Measurements from ENCODE around the gene B3GNT9. TPM values are rescaled to one million over a fixed set of nuclear protein-coding genes. Genes with fewer than 3 reads are reported as not detected.
A peak's percentile ranks its signal among the peaks of the same experiment; 100 is the strongest.

The B3GNT9 gene
- total and polyA plus RNA-seq, 7 donors = 0.46 to 18.8 (median 8.7) TPM

GRCh38 chr16:67184453-67184994, 33.7 kb upstream of the B3GNT9 start:
- no peaks in the 10 kb centered on the region for H3K36me3 ChIP-seq
- no peak for DNase-seq
- no peaks in the 10 kb centered on the region for H3K27me3 ChIP-seq
- H3K4me3 ChIP-seq = peak overlapping the region; percentile 68 to 79 (median 73)
- 6 to 8% methylated on average over 59 of the region's 59 CpGs for WGBS, 2 donors
- intact Hi-C loops (cut with DNase I) = no loop called here
- H3K4me1 ChIP-seq = peaks cover 0 to 38% (median 31%) of the 10 kb centered on the region in 4 donors
- peak overlapping the region; percentile 91 to 96 (median 94) for H3K27ac ChIP-seq
- no peaks in the 10 kb centered on the region for H3K9me3 ChIP-seq
- TF ChIP-seq POLR2AphosphoS5 (IDR thresholded peaks at IDR 0.05) (no peak), CTCF (IDR thresholded peaks at IDR 0.05) (no peak), POLR2A (IDR thresholded peaks at IDR 0.05) (no peak), EP300 (IDR thresholded peaks at IDR 0.05) (no peak)

GRCh38 chr16:67183627-67184452, 33.0 kb upstream of the B3GNT9 start, which contains the start of gene MATCAP1:
Gene MATCAP1 (minus strand): TSS chr16:67183963. CDS start chr16:67180610, 3,353 bp downstream.
- H3K27ac ChIP-seq = peak within 1 kb of the TSS; percentile 91 to 96 (median 94)
- peak; percentile 98 for DNase-seq
- peaks cover 0 to 39% (median 32%) of the 10 kb centered on the region in 4 donors for H3K4me1 ChIP-seq
- no peaks in the 10 kb centered on the region for H3K9me3 ChIP-seq
- H3K4me3 ChIP-seq = peak within 1 kb of the TSS; percentile 68 to 79 (median 73)
- 0% methylated on average over 77 of the region's 77 CpGs for WGBS, 2 donors
- intact Hi-C loops (cut with DNase I) = loop anchor here (1.0 kb wide), 1 partner anchor 61 kb away; no protein-coding TSS in a partner anchor
- H3K27me3 ChIP-seq = no peaks in the 10 kb centered on the region
- no peaks in the 10 kb centered on the region for H3K36me3 ChIP-seq
- TF ChIP-seq CTCF (IDR thresholded peaks at IDR 0.05) (no peak), EP300 (IDR thresholded peaks at IDR 0.05) (peak in 2 of 4 donors; percentile 41 to 55), POLR2A (IDR thresholded peaks at IDR 0.05) (peak in 1 of 2 donors; percentile 41), POLR2AphosphoS5 (IDR thresholded peaks at IDR 0.05) (peak; percentile 45 to 83 (median 67))

GRCh38 chr16:67183284-67183626, 32.5 kb upstream of the B3GNT9 start:
- H3K9me3 ChIP-seq = no peaks in the 10 kb centered on the region
- peak overlapping the region; percentile 68 to 79 (median 73) for H3K4me3 ChIP-seq
- peaks cover 0 to 44% (median 38%) of the 10 kb centered on the region in 4 donors for H3K4me1 ChIP-seq
- peak overlapping the region; percentile 91 to 96 (median 94) for H3K27ac ChIP-seq
- no peak for DNase-seq
- intact Hi-C loops (cut with DNase I) = loop anchor here (1.0 kb wide), 1 partner anchor 62 kb away; no protein-coding TSS in a partner anchor
- no peaks in the 10 kb centered on the region for H3K27me3 ChIP-seq
- no peak for TF ChIP-seq EP300 (IDR thresholded peaks at IDR 0.05)
- TF ChIP-seq POLR2AphosphoS5 (IDR thresholded peaks at IDR 0.05) = no peak
- TF ChIP-seq POLR2A (IDR thresholded peaks at IDR 0.05) = no peak
- no peak for TF ChIP-seq CTCF (IDR thresholded peaks at IDR 0.05)
- WGBS, 2 donors = 4 to 6% methylated on average over 11 of the region's 11 CpGs
- H3K36me3 ChIP-seq = no peaks in the 10 kb centered on the region

- H3K4me1 ChIP-seq = peaks cover 0 to 54% (median 46%) of the 10 kb centered on the region in 4 donors
- DNase-seq = no peak
- no peak for TF ChIP-seq CTCF (IDR thresholded peaks at IDR 0.05)
- TF ChIP-seq POLR2A (IDR thresholded peaks at IDR 0.05) = no peak
- no peak for TF ChIP-seq POLR2AphosphoS5 (IDR thresholded peaks at IDR 0.05)
- no peak for TF ChIP-seq EP300 (IDR thresholded peaks at IDR 0.05)
- intact Hi-C loops (cut with DNase I) = no loop called here
- H3K36me3 ChIP-seq = no peaks in the 10 kb centered on the region
- H3K4me3 ChIP-seq = no peak overlapping the region
- WGBS, 2 donors = 89 to 90% methylated on average over 2 of the region's 2 CpGs
- no peaks in the 10 kb centered on the region for H3K27me3 ChIP-seq
- peak overlapping the region in 2 of 4 donors; percentile 50 to 66 for H3K27ac ChIP-seq
- no peaks in the 10 kb centered on the region for H3K9me3 ChIP-seq
These were observed 31.5 kb upstream of the B3GNT9 start for GRCh38 chr16:67182288-67182687.
